Ovary (tissue), 3 donors: ENCODE data around the gene KRTAP5-3.

Experiments
- EP300 ChIP-seq: sonication (generic); formaldehyde crosslinking; IDR thresholded peaks from one replicate; pipeline ENCODE4 v1.6.1; 2017; ENCODE audit warnings: antibody characterized with exemption
- POLR2A ChIP-seq: fragments of 450-650 bp; IDR thresholded peaks from one replicate; pipeline ENCODE4 v1.6.1; 2017; ENCODE audit warnings: antibody characterized with exemption, mild to moderate bottlenecking, moderate library complexity
- TF ChIP-seq, protein P1 (sequence below), 3 donors: fragments of 450-650 bp in 2 of 3; fragments of 200-600 bp in 1 of 3; IDR thresholded peaks; one replicate each; pipeline versions ENCODE4 v1.5.1 to v1.8.0; 2016 to 2022; ENCODE audit warnings: antibody characterized with exemption in 3 of 3, mild to moderate bottlenecking in 1 of 3
- donor health status: DM: no; HTN: no; CAD: no.

DNA sequence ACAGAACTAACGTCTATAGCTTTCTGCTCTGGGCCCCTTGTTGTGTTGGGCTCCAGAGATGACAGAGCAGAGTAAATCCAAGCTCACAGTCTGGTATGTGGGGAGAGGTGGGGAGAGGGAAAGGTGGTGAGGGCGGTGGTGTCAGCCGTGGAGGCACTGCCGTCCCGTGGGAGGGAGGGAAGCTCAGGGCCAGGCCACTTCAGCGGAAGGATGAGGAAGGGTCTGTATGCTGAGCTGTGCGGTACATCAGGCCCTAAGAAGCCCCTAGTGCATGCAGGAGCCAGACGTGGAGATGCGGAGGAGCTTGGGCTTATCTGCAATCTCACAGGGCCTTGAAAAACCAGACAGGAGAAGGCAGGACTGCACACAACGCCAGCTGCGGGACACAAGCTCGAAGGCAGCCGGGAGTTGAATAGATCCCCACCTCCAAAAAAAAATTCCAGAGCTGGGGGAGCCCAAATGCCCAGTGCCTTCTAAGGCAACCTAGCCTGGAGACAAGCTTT lies 22.9 kb upstream of the KRTAP5-3 start:
- TF ChIP-seq, protein P1, sequence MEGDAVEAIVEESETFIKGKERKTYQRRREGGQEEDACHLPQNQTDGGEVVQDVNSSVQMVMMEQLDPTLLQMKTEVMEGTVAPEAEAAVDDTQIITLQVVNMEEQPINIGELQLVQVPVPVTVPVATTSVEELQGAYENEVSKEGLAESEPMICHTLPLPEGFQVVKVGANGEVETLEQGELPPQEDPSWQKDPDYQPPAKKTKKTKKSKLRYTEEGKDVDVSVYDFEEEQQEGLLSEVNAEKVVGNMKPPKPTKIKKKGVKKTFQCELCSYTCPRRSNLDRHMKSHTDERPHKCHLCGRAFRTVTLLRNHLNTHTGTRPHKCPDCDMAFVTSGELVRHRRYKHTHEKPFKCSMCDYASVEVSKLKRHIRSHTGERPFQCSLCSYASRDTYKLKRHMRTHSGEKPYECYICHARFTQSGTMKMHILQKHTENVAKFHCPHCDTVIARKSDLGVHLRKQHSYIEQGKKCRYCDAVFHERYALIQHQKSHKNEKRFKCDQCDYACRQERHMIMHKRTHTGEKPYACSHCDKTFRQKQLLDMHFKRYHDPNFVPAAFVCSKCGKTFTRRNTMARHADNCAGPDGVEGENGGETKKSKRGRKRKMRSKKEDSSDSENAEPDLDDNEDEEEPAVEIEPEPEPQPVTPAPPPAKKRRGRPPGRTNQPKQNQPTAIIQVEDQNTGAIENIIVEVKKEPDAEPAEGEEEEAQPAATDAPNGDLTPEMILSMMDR (IDR thresholded peaks at IDR 0.05) = no peak
- TF ChIP-seq POLR2A = no peak
- TF ChIP-seq EP300 = no peak
